HEK293 (cell line): ENCODE results near the gene LAMA1.

Experiments
- ATF2 ChIP-seq: fragments of 450-650 bp; formaldehyde crosslinking; IDR thresholded peaks from 2 replicates; pipeline ENCODE4 v1.5.1; 2016; ENCODE audit warnings: missing biosample characterization, missing genetic modification characterization, low read depth
- BCL6B ChIP-seq: fragments of 450-650 bp; formaldehyde crosslinking; IDR thresholded peaks from 2 replicates; pipeline ENCODE4 v1.5.1; 2017; ENCODE audit warnings: missing biosample characterization, missing genetic modification characterization
- CTCF ChIP-seq: fragments of 450-650 bp; formaldehyde crosslinking; IDR thresholded peaks from 2 replicates; pipeline ENCODE4 v1.5.1; 2016; ENCODE audit warnings: missing biosample characterization, missing genetic modification characterization
- PATZ1 ChIP-seq: fragments of 450-650 bp; formaldehyde crosslinking; IDR thresholded peaks from 2 replicates; pipeline ENCODE4 v1.5.1; 2016; ENCODE audit warnings: missing biosample characterization, missing genetic modification characterization
- REPIN1 ChIP-seq: fragments of 450-650 bp; formaldehyde crosslinking; IDR thresholded peaks from 2 replicates; pipeline ENCODE4 v1.5.1; 2017; ENCODE audit warnings: missing biosample characterization, missing genetic modification characterization, low read depth
- REST ChIP-seq: fragments of 450-650 bp; formaldehyde crosslinking; IDR thresholded peaks from 2 replicates; pipeline ENCODE4 v1.5.1; 2016; ENCODE audit warnings: missing biosample characterization, missing genetic modification characterization
- ZBTB21 ChIP-seq: fragments of 450-650 bp; formaldehyde crosslinking; IDR thresholded peaks from 2 replicates; pipeline ENCODE4 v1.5.1; 2017; ENCODE audit warnings: missing biosample characterization, missing genetic modification characterization
- ZBTB48 ChIP-seq: fragments of 450-650 bp; formaldehyde crosslinking; IDR thresholded peaks from 2 replicates; pipeline ENCODE4 v1.5.1; 2016; ENCODE audit warnings: missing biosample characterization, missing genetic modification characterization
- ZNF133 ChIP-seq: fragments of 450-650 bp; formaldehyde crosslinking; IDR thresholded peaks from 2 replicates; pipeline ENCODE4 v1.5.1; 2016; ENCODE audit warnings: missing biosample characterization, missing genetic modification characterization
- ZNF274 ChIP-seq, 2 experiments: fragments of 200-500 bp in 1 of 2; fragments of 450-650 bp in 1 of 2; sonication (Bioruptor generic) in 1 of 2; formaldehyde crosslinking in 1 of 2; IDR thresholded peaks; 2 replicates each; pipeline versions ENCODE4 v1.5.1 to v1.6.1; 2014 to 2016; ENCODE audit warnings: borderline replicate concordance in 1 of 2, inconsistent platforms in 1 of 2, low read length in 1 of 2, missing biosample characterization in 1 of 2, missing genetic modification characterization in 1 of 2
- ZNF324 ChIP-seq: fragments of 450-650 bp; formaldehyde crosslinking; IDR thresholded peaks from 2 replicates; pipeline ENCODE4 v1.5.1; 2016; ENCODE audit warnings: missing biosample characterization, missing genetic modification characterization
- ZNF488 ChIP-seq: fragments of 450-650 bp; formaldehyde crosslinking; IDR thresholded peaks from 2 replicates; pipeline ENCODE4 v1.5.1; 2016; ENCODE audit warnings: missing biosample characterization, missing genetic modification characterization
- ZNF548 ChIP-seq: fragments of 450-650 bp; formaldehyde crosslinking; IDR thresholded peaks from 2 replicates; pipeline ENCODE4 v1.5.1; 2016; ENCODE audit warnings: missing biosample characterization, missing genetic modification characterization

- TF ChIP-seq ZNF324: no peak
- no peak for TF ChIP-seq BCL6B
- no peak for TF ChIP-seq ZNF488 (tag by site-specific recombination)
- TF ChIP-seq CTCF (tag by site-specific recombination): no peak
- no peak for TF ChIP-seq ZNF548 (tag by site-specific recombination)
- TF ChIP-seq PATZ1: no peak
- no peak for TF ChIP-seq ZNF274 (IDR thresholded peaks at IDR 0.05; ENCODE audit: low read length)
- no peak for TF ChIP-seq ZNF274 (tag by site-specific recombination; IDR thresholded peaks at IDR 0.05; ENCODE audit: borderline replicate concordance)
- no peak for TF ChIP-seq ZBTB21 (tag by site-specific recombination)
- no peak for TF ChIP-seq REPIN1 (tag by site-specific recombination)
- TF ChIP-seq ZNF133 (tag by site-specific recombination): no peak
- no peak for TF ChIP-seq REST (tag by site-specific recombination)
- no peak for TF ChIP-seq ZBTB48 (tag by site-specific recombination)
- no peak for TF ChIP-seq ATF2 (tag by site-specific recombination)
Measured at GRCh38 chr18:7152440-7152839, 34.8 kb upstream of the LAMA1 start.
